Measurements from ENCODE around the gene LSM10. TPM values are rescaled to one million over a fixed set of nuclear protein-coding genes. Genes with fewer than 3 reads are reported as not detected.
A peak's percentile ranks its signal among the peaks of the same experiment; 100 is the strongest.

Gene LSM10
- total and polyA plus RNA-seq, 5 donors from 2014 or later, result 33.8 to 153 (median 145) TPM

DNA sequence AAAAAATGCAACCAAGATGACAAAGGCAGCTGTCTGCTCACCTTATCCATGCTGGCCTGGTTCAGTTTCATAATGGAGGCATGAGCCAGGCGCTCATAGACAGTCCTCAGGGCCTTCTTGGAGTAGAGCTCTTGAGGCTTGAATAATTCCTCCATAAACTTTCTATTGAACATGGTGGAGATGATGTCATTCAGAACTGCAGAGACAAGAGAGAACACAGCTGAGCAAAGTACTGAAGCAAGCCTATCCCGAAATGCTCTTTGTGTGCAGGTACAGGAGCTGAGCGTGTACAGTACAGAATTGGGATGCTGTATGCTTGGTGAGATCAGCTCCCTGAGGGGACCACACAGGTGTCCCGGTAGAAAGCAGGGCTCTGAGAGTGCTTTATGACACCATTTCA lies 41.0 kb upstream of the LSM10 start:
- H3K27ac Mint-ChIP-seq, result no peak overlapping the region
- DNase-seq, result no peak
- no peak overlapping the region for H3K4me3 Mint-ChIP-seq
- H3K36me3 ChIP-seq (ENCODE audit: control insufficient read depth, insufficient read depth, low read length), result no peaks in the 10 kb centered on the region
- H3K36me3 Mint-ChIP-seq, result no peaks in the 10 kb centered on the region
- ATAC-seq (ENCODE audit: low read depth in 2 of 2), result no peak
- no peak overlapping the region for H3K4me3 ChIP-seq (ENCODE audit: low read depth, low read length)
- no peaks in the 10 kb centered on the region for H3K9me3 Mint-ChIP-seq
- peaks cover 0 to 2% (median 0%) of the 10 kb centered on the region in 4 donors for H3K4me1 Mint-ChIP-seq
- no peaks in the 10 kb centered on the region for H3K27me3 ChIP-seq (ENCODE audit: control insufficient read depth, insufficient read depth, low read length)
- H3K27me3 Mint-ChIP-seq, result no peaks in the 10 kb centered on the region
- no peaks in the 10 kb centered on the region for H3K9me3 ChIP-seq (ENCODE audit: control insufficient read depth in 2 of 2, low read length in 2 of 2)
- H3K27ac ChIP-seq (ENCODE audit: insufficient read depth, low read length, poor library complexity, severe bottlenecking), result no peak overlapping the region
- H3K4me1 ChIP-seq (ENCODE audit: control insufficient read depth, insufficient read depth, low read length, poor library complexity, severe bottlenecking), result no peaks in the 10 kb centered on the region

DNA sequence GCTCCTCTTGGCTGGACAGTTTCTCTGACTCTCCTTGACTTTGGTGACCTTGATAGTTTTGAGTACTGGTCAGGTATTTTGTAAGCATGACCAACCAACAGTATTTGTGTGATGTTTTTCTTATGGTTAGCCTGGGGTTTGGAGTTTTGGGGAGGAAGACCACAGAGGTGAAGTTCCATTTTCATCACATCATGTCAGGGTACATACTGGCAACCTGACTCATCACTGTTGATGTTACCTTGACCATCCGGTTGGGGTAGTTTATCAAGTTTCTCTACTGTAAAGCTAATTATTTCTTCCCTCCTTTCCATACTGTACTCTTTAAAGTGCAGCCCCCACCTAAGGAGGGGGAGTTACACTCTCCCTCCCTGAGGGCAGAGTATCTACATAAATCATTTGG lies 39.1 kb upstream of the LSM10 start:
- DNase-seq (no peak), ATAC-seq (ENCODE audit: low read depth in 2 of 2) (no peak)
- H3K4me1 ChIP-seq (ENCODE audit: control insufficient read depth, insufficient read depth, low read length, poor library complexity, severe bottlenecking), result no peaks in the 10 kb centered on the region
- Mint-ChIP-seq H3K9me3 (no peaks in the 10 kb centered on the region), H3K27ac (no peak overlapping the region), H3K36me3 (no peaks in the 10 kb centered on the region), H3K4me1 (peaks cover 0 to 2% (median 0%) of the 10 kb centered on the region in 4 donors), H3K27me3 (no peaks in the 10 kb centered on the region), H3K4me3 (no peak overlapping the region)
- no peak overlapping the region for H3K27ac ChIP-seq (ENCODE audit: insufficient read depth, low read length, poor library complexity, severe bottlenecking)
- no peaks in the 10 kb centered on the region for H3K36me3 ChIP-seq (ENCODE audit: control insufficient read depth, insufficient read depth, low read length)
- no peaks in the 10 kb centered on the region for H3K9me3 ChIP-seq (ENCODE audit: control insufficient read depth in 2 of 2, low read length in 2 of 2)
- H3K4me3 ChIP-seq (ENCODE audit: low read depth, low read length), result no peak overlapping the region
- no peaks in the 10 kb centered on the region for H3K27me3 ChIP-seq (ENCODE audit: control insufficient read depth, insufficient read depth, low read length)

DNA sequence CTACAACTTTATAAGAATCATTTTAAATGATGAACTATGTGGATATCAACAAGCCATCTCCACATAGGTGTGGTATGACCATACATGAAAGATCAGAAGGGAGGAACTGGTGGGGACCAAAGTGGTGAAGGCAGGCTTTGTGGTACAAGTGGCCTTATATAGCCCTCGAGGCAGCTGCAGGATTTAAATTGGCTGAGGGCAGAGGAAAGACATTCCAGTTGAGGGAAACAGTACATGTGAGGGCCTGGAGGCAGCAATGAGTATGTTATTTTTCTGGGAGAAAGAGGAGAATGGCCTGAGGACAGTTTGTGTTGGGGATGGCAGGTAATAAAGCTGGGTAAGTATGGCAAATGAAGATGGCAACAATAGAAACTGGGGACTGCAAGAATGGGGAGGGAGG lies 35.4 kb upstream of the LSM10 start:
- ATAC-seq (ENCODE audit: low read depth in 2 of 2), result no peak
- no peaks in the 10 kb centered on the region for H3K36me3 ChIP-seq (ENCODE audit: control insufficient read depth, insufficient read depth, low read length)
- H3K9me3 ChIP-seq (ENCODE audit: control insufficient read depth in 2 of 2, low read length in 2 of 2), result no peaks in the 10 kb centered on the region
- no peaks in the 10 kb centered on the region for H3K36me3 Mint-ChIP-seq
- H3K9me3 Mint-ChIP-seq, result no peaks in the 10 kb centered on the region
- H3K4me1 Mint-ChIP-seq, result no peaks in the 10 kb centered on the region
- H3K4me3 Mint-ChIP-seq, result no peak overlapping the region
- H3K27me3 Mint-ChIP-seq, result peaks cover 5% of the 10 kb centered on the region
- H3K27ac Mint-ChIP-seq, result peak overlapping the region in 1 of 3 donors; percentile 54
- DNase-seq, result no peak
- H3K27me3 ChIP-seq (ENCODE audit: control insufficient read depth, insufficient read depth, low read length), result no peaks in the 10 kb centered on the region
- no peak overlapping the region for H3K27ac ChIP-seq (ENCODE audit: insufficient read depth, low read length, poor library complexity, severe bottlenecking)
- H3K4me1 ChIP-seq (ENCODE audit: control insufficient read depth, insufficient read depth, low read length, poor library complexity, severe bottlenecking), result no peaks in the 10 kb centered on the region
- no peak overlapping the region for H3K4me3 ChIP-seq (ENCODE audit: low read depth, low read length)

- Histone ChIP-seq H3K4me1 (ENCODE audit: control insufficient read depth, insufficient read depth, low read length, poor library complexity, severe bottlenecking) (no peaks in the 10 kb centered on the region), H3K27me3 (ENCODE audit: control insufficient read depth, insufficient read depth, low read length) (no peaks in the 10 kb centered on the region), H3K36me3 (ENCODE audit: control insufficient read depth, insufficient read depth, low read length) (no peaks in the 10 kb centered on the region), H3K4me3 (ENCODE audit: low read depth, low read length) (no peak overlapping the region), H3K27ac (ENCODE audit: insufficient read depth, low read length, poor library complexity, severe bottlenecking) (no peak overlapping the region), H3K9me3 (ENCODE audit: control insufficient read depth in 2 of 2, low read length in 2 of 2) (no peaks in the 10 kb centered on the region)
- no peak for DNase-seq
- peaks cover 5% of the 10 kb centered on the region for H3K27me3 Mint-ChIP-seq
- H3K9me3 Mint-ChIP-seq, result no peaks in the 10 kb centered on the region
- no peak for ATAC-seq (ENCODE audit: low read depth in 2 of 2)
- H3K4me1 Mint-ChIP-seq, result no peaks in the 10 kb centered on the region
- no peaks in the 10 kb centered on the region for H3K36me3 Mint-ChIP-seq
- H3K27ac Mint-ChIP-seq, result no peak overlapping the region
- H3K4me3 Mint-ChIP-seq, result no peak overlapping the region
Observed at GRCh38 chr1:36432616-36433015, 34.9 kb upstream of the LSM10 start.

DNA sequence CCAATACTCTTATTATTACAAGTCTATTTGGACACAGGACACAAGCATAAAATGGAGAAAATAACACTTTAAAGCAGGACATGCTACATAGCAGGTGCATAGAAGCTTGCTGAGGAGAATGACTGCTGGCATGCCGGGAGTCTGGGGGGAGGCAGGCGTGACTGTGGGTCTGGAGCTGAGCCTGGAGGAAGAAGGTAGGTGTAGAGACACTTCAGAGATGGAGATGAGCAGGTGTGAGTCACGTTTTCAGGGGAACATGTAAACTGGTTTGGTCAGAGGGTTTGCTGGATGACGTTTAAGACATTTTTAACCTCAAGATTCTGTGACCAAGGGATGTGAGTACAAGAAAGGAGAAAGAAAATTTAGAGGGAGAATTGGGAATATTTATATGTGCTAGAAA lies 28.1 kb upstream of the LSM10 start:
- no peaks in the 10 kb centered on the region for H3K4me1 ChIP-seq (ENCODE audit: control insufficient read depth, insufficient read depth, low read length, poor library complexity, severe bottlenecking)
- H3K27me3 ChIP-seq (ENCODE audit: control insufficient read depth, insufficient read depth, low read length), result no peaks in the 10 kb centered on the region
- H3K36me3 ChIP-seq (ENCODE audit: control insufficient read depth, insufficient read depth, low read length), result no peaks in the 10 kb centered on the region
- no peaks in the 10 kb centered on the region for H3K9me3 ChIP-seq (ENCODE audit: control insufficient read depth in 2 of 2, low read length in 2 of 2)
- peaks cover 0 to 6% (median 3%) of the 10 kb centered on the region in 4 donors for H3K4me1 Mint-ChIP-seq
- no peak overlapping the region for H3K4me3 Mint-ChIP-seq
- peaks cover 0 to 1% (median 0%) of the 10 kb centered on the region in 7 donors for H3K9me3 Mint-ChIP-seq
- no peak overlapping the region for H3K4me3 ChIP-seq (ENCODE audit: low read depth, low read length)
- peaks cover 5% of the 10 kb centered on the region for H3K27me3 Mint-ChIP-seq
- H3K36me3 Mint-ChIP-seq, result no peaks in the 10 kb centered on the region
- no peak overlapping the region for H3K27ac ChIP-seq (ENCODE audit: insufficient read depth, low read length, poor library complexity, severe bottlenecking)
- H3K27ac Mint-ChIP-seq, result peak overlapping the region in 1 of 3 donors; percentile 4
- DNase-seq (no peak), ATAC-seq (ENCODE audit: low read depth in 2 of 2) (no peak)

DNA sequence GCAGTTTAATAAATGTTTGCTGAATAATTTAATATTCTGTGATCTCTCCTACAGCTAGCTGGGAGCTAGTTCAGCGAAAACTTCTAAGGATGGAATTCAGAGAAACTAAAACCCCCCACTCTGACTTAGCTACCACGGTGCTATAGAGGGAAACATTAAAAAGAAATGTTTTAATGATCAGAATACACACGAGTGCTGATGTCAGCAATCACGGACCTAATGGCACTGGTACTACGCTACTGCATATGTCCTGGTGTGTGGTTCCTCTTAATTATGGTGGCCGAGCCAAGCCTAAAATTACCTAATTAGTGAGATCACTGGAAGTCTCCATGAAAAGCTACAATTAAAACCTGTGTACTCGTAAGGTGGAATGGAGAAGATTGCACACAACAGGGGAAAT lies 23.9 kb upstream of the LSM10 start:
- Mint-ChIP-seq H3K4me1 (peaks cover 0 to 13% (median 8%) of the 10 kb centered on the region in 4 donors), H3K4me3 (no peak overlapping the region), H3K9me3 (peaks cover 0 to 1% (median 0%) of the 10 kb centered on the region in 7 donors), H3K27ac (peak overlapping the region in 1 of 3 donors; percentile 85), H3K27me3 (no peaks in the 10 kb centered on the region), H3K36me3 (no peaks in the 10 kb centered on the region)
- Histone ChIP-seq H3K4me3 (ENCODE audit: low read depth, low read length) (no peak overlapping the region), H3K9me3 (ENCODE audit: control insufficient read depth in 2 of 2, low read length in 2 of 2) (no peaks in the 10 kb centered on the region), H3K27ac (ENCODE audit: insufficient read depth, low read length, poor library complexity, severe bottlenecking) (no peak overlapping the region), H3K36me3 (ENCODE audit: control insufficient read depth, insufficient read depth, low read length) (no peaks in the 10 kb centered on the region), H3K27me3 (ENCODE audit: control insufficient read depth, insufficient read depth, low read length) (no peaks in the 10 kb centered on the region), H3K4me1 (ENCODE audit: control insufficient read depth, insufficient read depth, low read length, poor library complexity, severe bottlenecking) (peaks cover 7% of the 10 kb centered on the region)
- DNase-seq, result no peak
- no peak for ATAC-seq (ENCODE audit: low read depth in 2 of 2)

GRCh38 chr1:36420836-36421317 lies 23.2 kb upstream of the LSM10 start:
- peaks cover 0 to 1% (median 0%) of the 10 kb centered on the region in 7 donors for H3K9me3 Mint-ChIP-seq
- peak overlapping the region; percentile 53 to 85 (median 76) for H3K27ac Mint-ChIP-seq
- no peaks in the 10 kb centered on the region for H3K27me3 Mint-ChIP-seq
- H3K36me3 Mint-ChIP-seq, result no peaks in the 10 kb centered on the region
- ATAC-seq (ENCODE audit: low read depth in 2 of 2), result peak; percentile 97 to 99
- peak overlapping the region; percentile 54 for H3K4me3 ChIP-seq (ENCODE audit: low read depth, low read length)
- no peaks in the 10 kb centered on the region for H3K9me3 ChIP-seq (ENCODE audit: control insufficient read depth in 2 of 2, low read length in 2 of 2)
- no peaks in the 10 kb centered on the region for H3K36me3 ChIP-seq (ENCODE audit: control insufficient read depth, insufficient read depth, low read length)
- no peak overlapping the region for H3K27ac ChIP-seq (ENCODE audit: insufficient read depth, low read length, poor library complexity, severe bottlenecking)
- DNase-seq, result peak; percentile 75 to 89 (median 85)
- H3K4me1 ChIP-seq (ENCODE audit: control insufficient read depth, insufficient read depth, low read length, poor library complexity, severe bottlenecking), result peaks cover 7% of the 10 kb centered on the region
- peak overlapping the region in 1 of 4 donors; percentile 66 for H3K4me3 Mint-ChIP-seq
- H3K4me1 Mint-ChIP-seq, result peaks cover 0 to 13% (median 8%) of the 10 kb centered on the region in 4 donors
- H3K27me3 ChIP-seq (ENCODE audit: control insufficient read depth, insufficient read depth, low read length), result no peaks in the 10 kb centered on the region

DNA sequence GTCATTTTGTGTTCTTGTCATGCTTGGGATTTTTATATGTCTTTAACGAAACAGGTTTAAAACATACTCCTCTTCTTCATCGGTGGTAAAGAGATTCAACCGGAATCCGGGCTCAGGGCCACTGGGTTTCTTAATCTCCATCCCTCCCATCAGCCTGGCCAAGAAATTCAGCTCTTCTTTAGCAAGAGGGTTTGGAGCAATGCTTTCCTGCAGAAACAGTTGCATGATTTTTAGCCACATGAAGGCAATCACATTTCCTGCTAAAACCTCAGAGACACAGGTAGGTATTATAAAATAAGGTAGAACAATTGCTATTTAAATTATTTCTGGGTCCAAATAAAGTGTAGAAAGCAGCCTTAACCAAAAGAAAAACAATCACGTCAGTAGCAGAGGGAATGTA lies 22.7 kb upstream of the LSM10 start:
- H3K27ac ChIP-seq (ENCODE audit: insufficient read depth, low read length, poor library complexity, severe bottlenecking), result peak overlapping the region; percentile 5
- H3K9me3 ChIP-seq (ENCODE audit: control insufficient read depth in 2 of 2, low read length in 2 of 2), result no peaks in the 10 kb centered on the region
- DNase-seq (no peak), ATAC-seq (ENCODE audit: low read depth in 2 of 2) (no peak)
- no peaks in the 10 kb centered on the region for H3K36me3 ChIP-seq (ENCODE audit: control insufficient read depth, insufficient read depth, low read length)
- no peaks in the 10 kb centered on the region for H3K27me3 Mint-ChIP-seq
- H3K4me1 Mint-ChIP-seq, result peaks cover 0 to 13% (median 8%) of the 10 kb centered on the region in 4 donors
- peak overlapping the region in 2 of 4 donors; percentile 19 to 66 for H3K4me3 Mint-ChIP-seq
- H3K27ac Mint-ChIP-seq, result peak overlapping the region; percentile 53 to 85 (median 76)
- peaks cover 7% of the 10 kb centered on the region for H3K4me1 ChIP-seq (ENCODE audit: control insufficient read depth, insufficient read depth, low read length, poor library complexity, severe bottlenecking)
- H3K4me3 ChIP-seq (ENCODE audit: low read depth, low read length), result peak overlapping the region; percentile 54
- H3K36me3 Mint-ChIP-seq, result no peaks in the 10 kb centered on the region
- peaks cover 0 to 1% (median 0%) of the 10 kb centered on the region in 7 donors for H3K9me3 Mint-ChIP-seq
- no peaks in the 10 kb centered on the region for H3K27me3 ChIP-seq (ENCODE audit: control insufficient read depth, insufficient read depth, low read length)

Measured in CD4-positive, CD25-positive, alpha-beta regulatory T cell (primary cell).